ENCODE results near the gene NCKAP5. TPM values are rescaled to one million over a fixed set of nuclear protein-coding genes. Genes with fewer than 3 reads are reported as not detected.

Gene NCKAP5
- total and polyA plus RNA-seq, 4 donors: 0.57 to 2.8 (median 2.4) TPM

DNA sequence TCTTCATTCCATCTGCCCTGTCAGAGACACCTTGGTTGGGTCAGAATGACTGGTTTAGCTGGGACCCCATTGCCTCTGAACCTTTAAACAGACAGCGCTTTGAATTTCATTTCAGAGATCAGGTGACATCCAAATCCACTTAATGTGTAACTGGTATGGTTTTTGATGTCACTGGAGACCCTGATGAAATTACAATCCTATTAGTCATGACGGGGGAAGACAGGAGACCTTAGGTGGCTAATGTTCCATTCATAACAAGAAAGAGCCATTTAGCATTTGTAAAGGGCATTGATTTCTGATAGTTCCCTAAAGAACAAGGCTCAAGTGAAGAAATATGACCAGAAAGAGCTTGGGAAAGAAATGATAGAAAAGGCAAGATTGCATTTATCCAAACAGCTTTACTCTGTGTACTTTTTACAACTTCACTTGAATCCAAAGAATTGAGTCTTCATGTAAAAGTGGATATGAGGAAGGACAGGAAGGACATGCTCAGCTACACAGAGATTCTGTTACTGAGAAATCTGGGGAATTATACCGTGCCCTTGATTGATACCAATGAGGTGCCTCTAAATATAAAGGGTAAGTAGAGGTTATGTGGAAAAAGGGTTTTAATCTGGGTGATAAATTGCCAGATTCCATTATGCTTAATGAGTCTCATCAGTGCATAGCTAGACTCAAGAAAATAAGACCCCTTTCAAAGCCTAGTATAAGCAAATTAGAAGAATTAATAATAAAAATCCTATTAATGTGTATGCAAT, 198.2 kb downstream of the NCKAP5 start:
- 88% methylated on average over 3 of the region's 3 CpGs for WGBS
- DNase-seq (ENCODE audit: low spot score): no peak
- Histone ChIP-seq H3K4me1 (ENCODE audit: control insufficient read depth in 4 of 4, insufficient read depth in 4 of 4, low read length in 3 of 4) (no peaks in the 10 kb centered on the region), H3K9me3 (ENCODE audit: control insufficient read depth in 4 of 4, low read length in 3 of 4) (no peaks in the 10 kb centered on the region), H3K27me3 (ENCODE audit: control insufficient read depth in 4 of 4, insufficient read depth in 4 of 4, low read length in 3 of 4) (no peaks in the 10 kb centered on the region), H3K36me3 (ENCODE audit: control insufficient read depth in 4 of 4, insufficient read depth in 3 of 4, low read depth in 1 of 4, low read length in 3 of 4) (no peaks in the 10 kb centered on the region), H3K4me3 (ENCODE audit: low read depth in 1 of 3, low read length in 3 of 3) (no peak overlapping the region), H3K9ac (ENCODE audit: low read depth in 1 of 2, low read length in 2 of 2) (no peak overlapping the region), H3K27ac (ENCODE audit: low read depth in 1 of 2, low read length in 2 of 2) (no peak overlapping the region)
- TF ChIP-seq YY1 (IDR thresholded peaks at IDR 0.05) (no peak), FOXA2 (IDR thresholded peaks at IDR 0.05) (no peak), RAD21 (IDR thresholded peaks at IDR 0.05) (no peak), TAF1 (conservative IDR thresholded peaks at IDR 0.05) (no peak), JUND (IDR thresholded peaks at IDR 0.05) (no peak), RXRA (IDR thresholded peaks at IDR 0.05) (no peak)
- TF ChIP-seq, protein P1, sequence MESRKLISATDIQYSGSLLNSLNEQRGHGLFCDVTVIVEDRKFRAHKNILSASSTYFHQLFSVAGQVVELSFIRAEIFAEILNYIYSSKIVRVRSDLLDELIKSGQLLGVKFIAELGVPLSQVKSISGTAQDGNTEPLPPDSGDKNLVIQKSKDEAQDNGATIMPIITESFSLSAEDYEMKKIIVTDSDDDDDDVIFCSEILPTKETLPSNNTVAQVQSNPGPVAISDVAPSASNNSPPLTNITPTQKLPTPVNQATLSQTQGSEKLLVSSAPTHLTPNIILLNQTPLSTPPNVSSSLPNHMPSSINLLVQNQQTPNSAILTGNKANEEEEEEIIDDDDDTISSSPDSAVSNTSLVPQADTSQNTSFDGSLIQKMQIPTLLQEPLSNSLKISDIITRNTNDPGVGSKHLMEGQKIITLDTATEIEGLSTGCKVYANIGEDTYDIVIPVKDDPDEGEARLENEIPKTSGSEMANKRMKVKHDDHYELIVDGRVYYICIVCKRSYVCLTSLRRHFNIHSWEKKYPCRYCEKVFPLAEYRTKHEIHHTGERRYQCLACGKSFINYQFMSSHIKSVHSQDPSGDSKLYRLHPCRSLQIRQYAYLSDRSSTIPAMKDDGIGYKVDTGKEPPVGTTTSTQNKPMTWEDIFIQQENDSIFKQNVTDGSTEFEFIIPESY (IDR thresholded peaks at IDR 0.05): no peak
- TF ChIP-seq, protein P2, sequence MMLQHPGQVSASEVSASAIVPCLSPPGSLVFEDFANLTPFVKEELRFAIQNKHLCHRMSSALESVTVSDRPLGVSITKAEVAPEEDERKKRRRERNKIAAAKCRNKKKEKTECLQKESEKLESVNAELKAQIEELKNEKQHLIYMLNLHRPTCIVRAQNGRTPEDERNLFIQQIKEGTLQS (IDR thresholded peaks at IDR 0.05): no peak

DNA sequence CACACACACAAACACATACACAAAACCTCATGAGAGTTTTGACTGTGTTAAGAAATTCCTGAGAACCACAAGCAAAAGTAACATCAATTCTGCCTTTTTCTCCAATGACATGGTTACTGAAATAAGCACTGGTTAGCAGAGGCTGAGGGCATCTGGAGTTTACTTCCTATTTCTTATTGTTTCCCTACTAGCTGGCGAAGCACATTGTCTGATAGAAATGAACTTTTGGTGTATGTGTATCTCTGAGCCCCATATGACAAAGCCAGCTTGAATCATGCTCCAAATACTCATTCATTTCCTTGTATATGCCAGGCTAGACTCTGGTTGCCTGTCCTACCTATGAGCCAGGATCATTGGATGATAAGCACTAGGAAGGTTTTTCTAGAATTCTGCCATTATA, 203.1 kb downstream of the NCKAP5 start:
- Histone ChIP-seq H3K9me3 (ENCODE audit: control insufficient read depth in 4 of 4, low read length in 3 of 4) (no peaks in the 10 kb centered on the region), H3K27ac (ENCODE audit: low read depth in 1 of 2, low read length in 2 of 2) (no peak overlapping the region), H3K4me3 (ENCODE audit: low read depth in 1 of 3, low read length in 3 of 3) (no peak overlapping the region), H3K9ac (ENCODE audit: low read depth in 1 of 2, low read length in 2 of 2) (no peak overlapping the region), H3K27me3 (ENCODE audit: control insufficient read depth in 4 of 4, insufficient read depth in 4 of 4, low read length in 3 of 4) (no peaks in the 10 kb centered on the region), H3K4me1 (ENCODE audit: control insufficient read depth in 4 of 4, insufficient read depth in 4 of 4, low read length in 3 of 4) (no peaks in the 10 kb centered on the region), H3K36me3 (ENCODE audit: control insufficient read depth in 4 of 4, insufficient read depth in 3 of 4, low read depth in 1 of 4, low read length in 3 of 4) (no peaks in the 10 kb centered on the region)
- no peak for TF ChIP-seq FOXA1 (IDR thresholded peaks at IDR 0.05)
- TF ChIP-seq, protein P1 (IDR thresholded peaks at IDR 0.05): no peak
- TF ChIP-seq NR2F2 (IDR thresholded peaks at IDR 0.05): no peak
- no peak for TF ChIP-seq SP1 (IDR thresholded peaks at IDR 0.05)
- no peak for TF ChIP-seq FOXA2 (IDR thresholded peaks at IDR 0.05)
- no peak for TF ChIP-seq RXRA (IDR thresholded peaks at IDR 0.05)
- no peak for TF ChIP-seq RAD21 (IDR thresholded peaks at IDR 0.05)
- no peak for TF ChIP-seq JUND (IDR thresholded peaks at IDR 0.05)
- TF ChIP-seq YY1 (IDR thresholded peaks at IDR 0.05): no peak
- TF ChIP-seq, protein P3, sequence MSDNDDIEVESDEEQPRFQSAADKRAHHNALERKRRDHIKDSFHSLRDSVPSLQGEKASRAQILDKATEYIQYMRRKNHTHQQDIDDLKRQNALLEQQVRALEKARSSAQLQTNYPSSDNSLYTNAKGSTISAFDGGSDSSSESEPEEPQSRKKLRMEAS (IDR thresholded peaks at IDR 0.05): no peak
- no peak for TF ChIP-seq HNF4A (conservative IDR thresholded peaks at IDR 0.05)
- TF ChIP-seq TAF1 (conservative IDR thresholded peaks at IDR 0.05): no peak
- TF ChIP-seq EGR1 (IDR thresholded peaks at IDR 0.05; ENCODE audit: low read depth in 2 of 2): no peak
- no peak for TF ChIP-seq HNF4G (IDR thresholded peaks at IDR 0.05)
- TF ChIP-seq, protein P4, sequence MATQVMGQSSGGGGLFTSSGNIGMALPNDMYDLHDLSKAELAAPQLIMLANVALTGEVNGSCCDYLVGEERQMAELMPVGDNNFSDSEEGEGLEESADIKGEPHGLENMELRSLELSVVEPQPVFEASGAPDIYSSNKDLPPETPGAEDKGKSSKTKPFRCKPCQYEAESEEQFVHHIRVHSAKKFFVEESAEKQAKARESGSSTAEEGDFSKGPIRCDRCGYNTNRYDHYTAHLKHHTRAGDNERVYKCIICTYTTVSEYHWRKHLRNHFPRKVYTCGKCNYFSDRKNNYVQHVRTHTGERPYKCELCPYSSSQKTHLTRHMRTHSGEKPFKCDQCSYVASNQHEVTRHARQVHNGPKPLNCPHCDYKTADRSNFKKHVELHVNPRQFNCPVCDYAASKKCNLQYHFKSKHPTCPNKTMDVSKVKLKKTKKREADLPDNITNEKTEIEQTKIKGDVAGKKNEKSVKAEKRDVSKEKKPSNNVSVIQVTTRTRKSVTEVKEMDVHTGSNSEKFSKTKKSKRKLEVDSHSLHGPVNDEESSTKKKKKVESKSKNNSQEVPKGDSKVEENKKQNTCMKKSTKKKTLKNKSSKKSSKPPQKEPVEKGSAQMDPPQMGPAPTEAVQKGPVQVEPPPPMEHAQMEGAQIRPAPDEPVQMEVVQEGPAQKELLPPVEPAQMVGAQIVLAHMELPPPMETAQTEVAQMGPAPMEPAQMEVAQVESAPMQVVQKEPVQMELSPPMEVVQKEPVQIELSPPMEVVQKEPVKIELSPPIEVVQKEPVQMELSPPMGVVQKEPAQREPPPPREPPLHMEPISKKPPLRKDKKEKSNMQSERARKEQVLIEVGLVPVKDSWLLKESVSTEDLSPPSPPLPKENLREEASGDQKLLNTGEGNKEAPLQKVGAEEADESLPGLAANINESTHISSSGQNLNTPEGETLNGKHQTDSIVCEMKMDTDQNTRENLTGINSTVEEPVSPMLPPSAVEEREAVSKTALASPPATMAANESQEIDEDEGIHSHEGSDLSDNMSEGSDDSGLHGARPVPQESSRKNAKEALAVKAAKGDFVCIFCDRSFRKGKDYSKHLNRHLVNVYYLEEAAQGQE (IDR thresholded peaks at IDR 0.05): no peak
- no peak for TF ChIP-seq GABPA (IDR thresholded peaks at IDR 0.05 in 1 of 2, conservative IDR thresholded peaks at IDR 0.05 in 1 of 2)
- TF ChIP-seq, protein P2 (IDR thresholded peaks at IDR 0.05): no peak
- TF ChIP-seq, protein P5, sequence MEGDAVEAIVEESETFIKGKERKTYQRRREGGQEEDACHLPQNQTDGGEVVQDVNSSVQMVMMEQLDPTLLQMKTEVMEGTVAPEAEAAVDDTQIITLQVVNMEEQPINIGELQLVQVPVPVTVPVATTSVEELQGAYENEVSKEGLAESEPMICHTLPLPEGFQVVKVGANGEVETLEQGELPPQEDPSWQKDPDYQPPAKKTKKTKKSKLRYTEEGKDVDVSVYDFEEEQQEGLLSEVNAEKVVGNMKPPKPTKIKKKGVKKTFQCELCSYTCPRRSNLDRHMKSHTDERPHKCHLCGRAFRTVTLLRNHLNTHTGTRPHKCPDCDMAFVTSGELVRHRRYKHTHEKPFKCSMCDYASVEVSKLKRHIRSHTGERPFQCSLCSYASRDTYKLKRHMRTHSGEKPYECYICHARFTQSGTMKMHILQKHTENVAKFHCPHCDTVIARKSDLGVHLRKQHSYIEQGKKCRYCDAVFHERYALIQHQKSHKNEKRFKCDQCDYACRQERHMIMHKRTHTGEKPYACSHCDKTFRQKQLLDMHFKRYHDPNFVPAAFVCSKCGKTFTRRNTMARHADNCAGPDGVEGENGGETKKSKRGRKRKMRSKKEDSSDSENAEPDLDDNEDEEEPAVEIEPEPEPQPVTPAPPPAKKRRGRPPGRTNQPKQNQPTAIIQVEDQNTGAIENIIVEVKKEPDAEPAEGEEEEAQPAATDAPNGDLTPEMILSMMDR (IDR thresholded peaks at IDR 0.05; ENCODE audit: low read depth, low read length, missing input control): no peak
- 86% methylated on average over 1 of the region's 1 CpG for WGBS
- DNase-seq (ENCODE audit: low spot score): no peak
